IPS-NIHi7 (cell line): ENCODE data around the gene NANOGP8.
"Not testable (repeated sequence)": the region's sequence is repeated elsewhere in the genome, so short reads cannot be mapped to it uniquely, and the experiment has no call there.

Experiments
- DNase-seq: peaks from one replicate; pipeline ENCODE4 v3.0.0; 2012; ENCODE audit warnings: mixed read lengths; ENCODE audit errors: extremely low spot score

NANOGP8 gene

GRCh38 chr15:35085176-35085919 lies at the start of gene NANOGP8:
Gene NANOGP8 (minus strand): TSS chr15:35085295. CDS start chr15:35085110, 185 bp downstream.
- DNase-seq = not testable (repeated sequence)

- no peak for DNase-seq
Observed at GRCh38 chr15:35134299-35134698, 49.2 kb upstream of the NANOGP8 start.

GRCh38 chr15:35130245-35130644 lies 45.1 kb upstream of the NANOGP8 start:
- no peak for DNase-seq

DNA sequence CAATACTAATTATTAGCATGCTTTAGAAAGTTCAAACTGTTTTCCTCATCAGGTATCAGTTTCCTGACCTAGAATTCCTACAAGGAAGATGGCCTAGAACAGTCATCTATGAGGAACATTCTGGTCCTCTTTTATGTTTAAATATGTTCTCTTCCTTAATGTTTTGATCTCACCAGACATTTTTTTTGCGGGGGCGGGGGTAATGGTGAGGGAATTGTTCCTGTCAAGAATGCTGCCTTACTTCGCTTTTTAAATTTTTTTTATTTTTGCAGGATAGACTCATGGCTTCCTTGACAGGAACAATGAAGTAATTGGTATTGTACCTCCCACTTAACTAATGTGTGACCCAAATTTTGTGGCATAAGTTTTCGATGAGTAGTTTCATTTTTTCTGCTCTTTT lies 44.3 kb upstream of the NANOGP8 start:
- no peak for DNase-seq

DNA sequence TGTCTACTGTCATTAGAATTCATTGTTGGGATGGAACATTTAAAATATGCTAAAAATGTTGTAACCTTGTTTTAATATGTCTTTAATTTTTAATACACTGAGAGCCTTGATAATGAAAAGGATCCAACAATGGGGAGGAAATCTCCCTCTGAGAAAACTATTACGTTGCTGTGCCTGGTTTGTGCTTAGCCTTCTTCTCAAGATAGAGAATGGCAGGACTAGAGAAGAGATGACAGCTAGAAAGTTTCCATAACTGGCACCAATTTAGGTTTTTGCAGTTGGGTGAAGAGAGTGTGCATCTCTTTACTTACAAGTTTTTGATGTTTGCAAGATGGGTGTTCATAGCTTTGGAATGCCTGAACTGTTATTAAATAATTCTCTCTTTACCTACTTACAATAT lies 42.6 kb upstream of the NANOGP8 start:
- DNase-seq = no peak

- no peak for DNase-seq
Observed at GRCh38 chr15:35126236-35126635, 41.1 kb upstream of the NANOGP8 start.

DNA sequence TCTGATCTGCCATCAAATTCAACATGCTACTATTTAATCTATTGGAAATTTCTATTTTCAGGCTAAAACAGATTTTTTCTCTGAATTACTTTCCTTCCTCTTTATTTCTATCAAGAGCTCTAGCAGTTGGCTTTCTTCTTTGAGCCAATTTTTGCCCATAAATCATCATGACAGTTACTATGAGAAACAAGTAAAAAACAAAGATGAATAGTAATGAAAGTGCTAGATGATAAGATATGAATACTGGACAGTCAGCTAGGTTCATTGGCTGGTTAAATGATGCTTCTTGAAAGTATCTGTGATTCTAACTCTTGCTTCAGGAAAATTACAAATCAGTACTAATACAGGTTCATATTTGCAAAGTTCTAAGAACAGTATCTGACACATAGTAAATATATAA lies 38.6 kb upstream of the NANOGP8 start:
- no peak for DNase-seq

- DNase-seq = no peak
Observed at GRCh38 chr15:35121611-35122359, 36.7 kb upstream of the NANOGP8 start.

GRCh38 chr15:35120173-35120572 lies 35.1 kb upstream of the NANOGP8 start:
- DNase-seq = no peak

DNA sequence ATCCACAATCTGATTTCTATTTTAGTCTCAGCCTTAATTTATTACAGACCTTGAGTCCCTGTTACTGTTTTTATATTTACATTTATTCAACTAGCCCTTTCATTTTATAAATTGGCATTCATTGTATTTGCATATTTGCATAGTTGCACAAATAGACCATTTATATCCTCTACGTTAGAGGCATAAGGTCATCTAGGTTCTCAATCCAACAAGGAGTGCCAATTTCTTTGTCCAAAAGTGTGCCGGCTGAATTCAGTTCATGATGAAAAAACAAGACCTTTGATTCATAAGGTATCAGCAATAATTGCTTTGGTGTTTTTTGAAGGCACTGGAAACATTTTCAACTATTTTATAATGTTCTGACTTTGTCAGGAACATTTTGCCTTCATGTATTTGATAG lies 33.9 kb upstream of the NANOGP8 start:
- DNase-seq = no peak

- no peak for DNase-seq
Observed at GRCh38 chr15:35117543-35118265, 32.6 kb upstream of the NANOGP8 start.

- no peak for DNase-seq
Observed at GRCh38 chr15:35115155-35115725, 30.1 kb upstream of the NANOGP8 start.

GRCh38 chr15:35112346-35112745 lies 27.3 kb upstream of the NANOGP8 start:
- no peak for DNase-seq

DNA sequence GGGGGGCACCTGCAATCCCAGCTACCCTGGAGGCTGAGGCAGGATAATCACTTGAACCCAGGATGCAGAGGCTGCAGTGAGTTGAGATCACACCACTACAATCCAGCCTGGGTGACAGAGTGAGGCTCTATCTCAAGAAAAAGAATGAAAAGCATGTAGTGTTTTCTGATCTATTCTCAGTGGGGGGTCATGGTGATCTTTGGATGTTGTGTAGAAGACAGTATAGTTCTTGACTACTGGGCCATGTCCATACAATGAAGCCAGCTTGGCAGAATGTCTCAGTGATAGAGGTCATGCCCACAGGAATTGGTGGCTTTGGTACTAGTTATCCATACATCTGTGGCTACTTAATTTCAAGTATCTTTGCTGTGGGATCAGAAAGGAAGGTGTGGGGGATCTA lies 26.8 kb upstream of the NANOGP8 start:
- DNase-seq = no peak

GRCh38 chr15:35108453-35108852 lies 23.4 kb upstream of the NANOGP8 start:
- DNase-seq = no peak

- DNase-seq = no peak
Observed at GRCh38 chr15:35107561-35107960, 22.5 kb upstream of the NANOGP8 start.

DNA sequence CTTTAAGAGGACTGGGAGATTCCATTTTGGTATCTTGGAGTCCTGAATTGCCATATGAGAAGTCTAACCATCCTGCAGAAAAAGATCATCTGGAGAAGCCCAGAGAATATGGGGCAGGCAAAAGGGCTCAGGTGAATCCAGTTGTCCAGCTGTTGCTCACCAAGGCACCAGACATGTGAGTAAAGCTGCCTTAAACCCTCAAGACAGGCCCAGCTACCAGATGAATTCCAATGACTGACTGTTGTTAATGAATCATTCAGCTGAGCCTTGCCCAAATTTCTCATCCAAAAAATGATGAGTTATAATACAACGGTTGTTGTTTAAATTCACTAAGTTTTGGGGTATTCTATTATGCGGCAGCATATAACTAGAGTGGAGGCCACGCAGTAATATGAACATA lies 22.0 kb upstream of the NANOGP8 start:
- DNase-seq = no peak

- DNase-seq = no peak
Observed at GRCh38 chr15:35104526-35105147, 19.5 kb upstream of the NANOGP8 start.

DNA sequence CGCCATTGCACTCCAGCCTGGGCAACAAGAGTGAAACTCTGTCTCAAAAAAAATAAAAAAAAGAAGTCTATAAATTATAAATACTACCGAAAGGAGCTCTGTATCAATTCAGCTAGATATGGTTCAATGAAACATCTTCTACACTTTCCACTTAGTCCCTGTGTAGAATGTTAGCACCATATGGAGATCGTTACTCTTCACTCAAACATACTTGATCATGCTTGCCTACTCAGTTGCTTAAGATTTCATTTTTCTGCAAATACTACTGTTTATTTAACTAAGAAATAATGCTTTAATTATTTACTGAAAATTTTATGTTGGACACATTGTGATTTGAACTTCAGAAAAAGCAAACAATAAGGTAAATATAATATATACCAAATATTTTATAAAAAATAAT lies 17.1 kb upstream of the NANOGP8 start:
- no peak for DNase-seq

- no peak for DNase-seq
Observed at GRCh38 chr15:35101335-35101734, 16.2 kb upstream of the NANOGP8 start.

DNA sequence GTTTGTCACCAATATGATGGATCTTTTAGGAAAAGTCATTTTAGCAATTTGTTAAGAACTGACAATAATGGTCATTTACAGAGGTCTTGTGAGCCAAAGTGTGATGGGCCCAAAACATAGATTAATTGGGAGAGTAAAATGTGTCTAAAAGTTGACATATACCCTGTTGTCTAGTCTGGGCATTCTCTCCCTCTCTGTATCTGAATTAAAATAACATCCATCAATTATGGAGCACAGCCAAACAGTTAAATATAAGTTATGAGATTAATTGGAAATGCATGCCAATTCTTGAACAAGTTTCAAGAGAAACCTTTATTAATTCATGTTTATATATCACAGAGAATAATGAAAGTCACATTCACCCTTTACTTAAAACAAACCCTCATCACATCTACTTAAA lies 13.6 kb upstream of the NANOGP8 start:
- no peak for DNase-seq

DNA sequence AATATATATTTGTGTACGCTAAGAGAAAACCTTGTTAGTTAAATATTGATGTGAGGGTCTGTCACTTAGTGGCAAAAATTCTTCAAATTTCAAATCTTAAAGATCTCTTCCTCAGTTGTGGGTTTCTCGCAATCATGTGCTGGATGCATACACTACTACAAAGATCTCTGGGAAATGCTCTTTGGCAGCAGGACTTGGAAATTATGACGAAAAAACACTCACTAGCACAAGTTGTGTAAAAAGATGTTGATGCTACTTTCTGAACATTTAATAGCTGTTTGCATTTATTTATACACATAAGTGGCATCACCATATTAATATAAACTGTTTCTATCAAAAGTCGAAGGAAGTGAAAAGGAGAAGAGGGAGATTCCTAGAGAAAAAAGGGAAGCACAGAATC lies 10.8 kb upstream of the NANOGP8 start:
- no peak for DNase-seq
